ENCODE measurements around the gene KLHL29. TPM values are rescaled to one million over a fixed set of nuclear protein-coding genes. Genes with fewer than 3 reads are reported as not detected.
A peak's percentile ranks its signal among the peaks of the same experiment; 100 is the strongest.
"Not testable (repeated sequence)": the region's sequence is repeated elsewhere in the genome, so short reads cannot be mapped to it uniquely, and the experiment has no call there.

Gene KLHL29
- total RNA-seq (2014; rRNA removed): 3.2 and 5.2 TPM in 2 replicates
- 1.8 TPM for polyA plus RNA-seq (2012)

GRCh38 chr2:23384551-23385343, at the start of gene KLHL29:
Gene KLHL29, plus strand, starts transcription at chr2:23385179. Its CDS starts 177,018 bp downstream, at chr2:23562197.
- peak; percentile 52 for DNase-seq (ENCODE audit: low read depth)

DNA sequence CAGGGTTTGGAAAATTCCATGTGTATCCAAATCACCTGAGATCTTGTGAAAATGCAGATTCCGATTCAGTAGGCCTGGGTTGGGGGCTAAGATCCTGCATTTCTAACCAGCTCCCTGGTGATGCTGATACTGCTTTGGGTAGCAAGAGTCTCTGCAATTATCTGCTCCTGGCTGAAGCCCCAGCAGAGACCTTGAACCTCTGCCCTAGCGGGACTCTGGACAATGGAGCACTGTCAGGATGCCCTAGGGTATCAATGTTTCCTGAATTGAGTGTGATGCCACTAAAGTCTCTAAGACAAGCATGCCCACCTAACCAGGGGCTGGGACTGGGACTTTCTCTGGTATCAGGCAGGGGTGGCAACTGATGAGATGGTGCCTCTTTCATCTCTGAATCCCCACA, 49.4 kb upstream of the KLHL29 start:
- no peak for DNase-seq (ENCODE audit: low read depth)

- DNase-seq (ENCODE audit: low read depth): no peak
Measured at GRCh38 chr2:23342075-23342474, 42.9 kb upstream of the KLHL29 start.

DNA sequence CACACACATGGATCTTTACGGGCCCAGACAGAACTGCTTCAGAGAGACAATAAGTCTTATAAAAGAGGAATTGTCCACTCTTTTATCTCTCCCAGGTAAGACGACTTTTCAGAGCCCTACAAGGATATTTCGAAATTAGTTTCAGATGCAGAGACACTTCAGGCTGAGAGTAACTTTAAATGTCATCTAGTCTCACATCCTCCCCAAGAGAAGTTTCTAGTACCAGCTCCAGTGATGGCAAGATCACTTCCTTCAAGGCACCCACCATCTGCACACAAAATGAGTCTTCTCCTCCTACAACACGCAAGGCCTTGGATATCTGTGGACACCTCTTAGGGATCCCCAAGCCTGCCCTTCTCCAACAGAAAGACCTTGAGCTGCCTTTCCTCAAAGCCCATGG, 39.0 kb upstream of the KLHL29 start:
- no peak for DNase-seq (ENCODE audit: low read depth)

GRCh38 chr2:23346781-23347180, 38.2 kb upstream of the KLHL29 start:
- DNase-seq (ENCODE audit: low read depth): no peak

- no peak for DNase-seq (ENCODE audit: low read depth)
Measured at GRCh38 chr2:23347471-23348092, 37.4 kb upstream of the KLHL29 start.

GRCh38 chr2:23348093-23348481, 36.9 kb upstream of the KLHL29 start:
- DNase-seq (ENCODE audit: low read depth): not testable (repeated sequence)

DNA sequence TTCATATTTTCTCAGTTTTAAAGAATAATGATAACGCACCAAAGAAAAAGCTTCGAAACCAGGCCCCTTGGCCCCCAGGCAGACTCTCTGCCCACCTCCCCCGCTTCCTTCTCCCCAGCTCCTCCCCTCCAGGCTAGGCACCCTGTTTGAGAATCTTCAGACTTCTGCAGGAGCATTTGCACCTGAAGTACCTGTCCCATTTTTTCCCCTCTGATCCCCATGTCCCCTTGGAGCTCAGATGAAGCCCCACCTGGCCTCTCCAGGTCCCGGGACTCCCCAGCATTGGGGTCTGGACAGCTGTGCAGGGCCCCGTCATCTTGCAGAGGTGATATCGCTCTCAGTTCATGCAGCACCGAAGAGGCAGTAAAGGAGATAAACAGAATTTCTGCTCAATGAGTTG, 35.5 kb upstream of the KLHL29 start:
- no peak for DNase-seq (ENCODE audit: low read depth)

DNA sequence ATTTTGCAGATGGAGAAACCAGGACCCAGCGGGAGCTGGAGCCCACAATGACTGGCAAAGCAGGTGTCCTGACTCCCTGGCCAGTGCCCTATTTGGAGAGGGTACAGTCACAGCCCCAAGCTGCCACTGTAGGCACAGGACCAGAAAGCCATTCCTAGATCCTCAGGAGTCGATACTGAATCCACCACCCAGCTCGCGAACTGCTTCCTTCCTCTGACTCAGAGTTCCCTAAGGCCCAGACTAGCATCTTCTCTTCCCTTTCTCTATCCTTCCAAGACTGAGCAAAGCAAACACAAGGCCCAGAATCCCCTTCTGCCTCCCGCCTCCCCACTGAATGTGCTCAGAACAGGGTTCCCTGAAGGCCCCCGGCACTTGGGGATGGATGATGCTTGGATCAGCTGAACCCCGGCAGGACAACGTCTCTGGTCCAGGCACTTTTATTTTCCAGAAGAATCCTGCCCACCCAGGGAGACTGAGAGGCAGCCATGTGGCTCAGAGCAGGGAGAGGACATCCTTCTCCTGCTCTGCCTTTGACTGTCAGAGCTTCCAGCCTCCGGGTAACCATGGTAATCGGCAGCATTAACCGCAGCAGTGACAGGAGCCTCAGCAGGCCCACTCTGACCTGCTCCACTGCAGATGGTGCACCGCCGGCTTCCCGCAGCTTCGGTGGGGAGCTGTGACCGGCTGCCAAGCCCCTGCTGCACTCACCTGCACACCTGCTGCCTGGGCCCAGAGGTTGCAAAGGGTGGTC, 34.8 kb upstream of the KLHL29 start:
- no peak for DNase-seq (ENCODE audit: low read depth)

DNA sequence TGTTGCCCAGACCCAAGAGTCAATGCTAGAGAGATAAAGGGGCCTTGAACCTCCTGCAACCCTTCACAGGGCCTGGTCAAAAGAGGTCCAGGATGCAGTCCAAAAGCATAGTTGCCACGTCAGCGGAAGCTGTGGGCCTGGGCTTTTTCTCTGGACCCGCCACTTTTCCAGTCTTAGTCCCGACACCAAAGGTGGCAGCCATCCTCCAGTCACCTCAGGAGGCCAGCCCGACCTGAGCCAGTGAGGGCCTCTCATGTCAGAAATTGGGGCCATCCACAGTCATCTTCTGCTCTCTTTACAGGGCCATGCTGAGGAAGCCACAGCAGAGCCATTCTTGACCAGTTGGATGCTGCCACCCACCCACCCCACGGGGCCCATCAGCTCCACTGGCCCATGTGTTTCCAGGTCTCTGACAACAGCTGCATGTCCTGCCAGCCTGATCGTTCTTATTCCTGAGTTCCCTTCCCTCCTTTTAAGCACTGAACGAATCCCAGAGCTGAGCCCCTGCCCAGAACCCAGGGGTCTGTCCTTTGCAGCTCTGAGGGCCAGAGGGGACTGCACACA, 34.1 kb upstream of the KLHL29 start:
- no peak for DNase-seq (ENCODE audit: low read depth)

- DNase-seq (ENCODE audit: low read depth): peak; percentile 45
Measured at GRCh38 chr2:23351388-23352141, 33.4 kb upstream of the KLHL29 start.

DNA sequence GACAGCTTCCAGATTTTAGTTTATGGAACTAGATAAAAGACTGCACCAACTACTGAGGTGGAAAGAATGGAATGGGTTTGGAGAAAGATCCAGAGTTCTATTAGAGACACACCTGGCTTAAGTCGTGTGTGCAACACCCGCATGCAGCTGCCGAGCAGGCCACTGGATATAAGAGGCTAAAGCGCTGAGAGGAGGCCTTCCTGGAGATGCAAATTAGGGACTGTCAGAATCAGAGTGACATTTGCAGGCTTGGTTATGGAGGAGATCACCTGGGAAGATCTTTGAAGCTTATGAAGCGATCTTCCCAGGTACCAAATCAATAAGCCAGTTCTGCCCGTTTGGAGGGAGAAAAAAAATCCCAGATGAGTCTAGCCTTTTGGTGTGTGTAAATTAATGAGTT, 30.4 kb upstream of the KLHL29 start:
- DNase-seq (ENCODE audit: low read depth): no peak

DNA sequence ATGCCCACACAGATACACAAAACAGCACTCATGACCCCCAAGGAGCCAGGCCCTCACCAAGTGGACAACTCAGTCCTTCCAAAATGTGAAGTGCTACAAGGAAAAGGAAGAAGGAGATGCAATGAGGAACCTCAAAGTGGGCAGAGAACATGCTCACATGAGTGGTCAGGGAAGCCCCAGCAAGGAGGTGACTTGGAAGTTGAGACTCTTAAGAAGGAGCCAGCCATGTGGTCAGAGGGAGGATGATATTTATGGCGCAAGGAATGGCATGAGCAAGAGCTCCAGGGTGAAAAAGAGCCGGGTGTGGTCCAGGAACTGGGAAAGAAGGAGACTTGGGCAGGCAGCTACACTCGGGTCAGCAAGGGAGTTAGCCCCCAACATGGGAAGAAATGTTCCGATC, 30.0 kb upstream of the KLHL29 start:
- no peak for DNase-seq (ENCODE audit: low read depth)

- DNase-seq (ENCODE audit: low read depth): no peak
Measured at GRCh38 chr2:23356711-23357110, 28.3 kb upstream of the KLHL29 start.

GRCh38 chr2:23359631-23360567, 25.1 kb upstream of the KLHL29 start:
- no peak for DNase-seq (ENCODE audit: low read depth)

DNA sequence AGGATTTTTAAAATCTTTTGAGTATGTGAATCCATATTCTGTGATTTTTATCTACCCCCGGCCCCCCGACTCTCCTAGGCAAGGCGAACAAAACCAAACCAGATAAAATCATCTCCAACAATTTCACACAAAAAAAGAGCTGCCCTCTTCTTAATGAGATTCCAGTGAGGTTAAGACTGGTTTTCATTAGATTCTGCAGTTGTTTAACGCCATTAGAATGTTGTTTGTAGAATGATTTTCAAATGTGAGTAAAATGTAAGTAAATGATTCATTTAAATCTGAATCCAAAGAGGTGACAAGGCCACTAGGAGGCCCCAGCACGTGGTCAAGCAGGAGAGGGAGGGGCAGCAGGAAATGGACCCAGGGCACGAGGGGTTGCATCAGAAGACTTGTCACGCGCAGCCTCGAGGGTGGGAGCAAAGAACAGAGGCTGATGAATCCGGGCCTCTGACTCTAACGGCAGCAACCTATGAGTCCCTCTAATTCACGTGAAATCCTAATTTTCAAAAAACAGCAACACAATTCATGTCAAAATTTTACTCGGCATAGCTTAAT, 24.3 kb upstream of the KLHL29 start:
- no peak for DNase-seq (ENCODE audit: low read depth)

- DNase-seq (ENCODE audit: low read depth): no peak
Measured at GRCh38 chr2:23361152-23361551, 23.8 kb upstream of the KLHL29 start.

DNA sequence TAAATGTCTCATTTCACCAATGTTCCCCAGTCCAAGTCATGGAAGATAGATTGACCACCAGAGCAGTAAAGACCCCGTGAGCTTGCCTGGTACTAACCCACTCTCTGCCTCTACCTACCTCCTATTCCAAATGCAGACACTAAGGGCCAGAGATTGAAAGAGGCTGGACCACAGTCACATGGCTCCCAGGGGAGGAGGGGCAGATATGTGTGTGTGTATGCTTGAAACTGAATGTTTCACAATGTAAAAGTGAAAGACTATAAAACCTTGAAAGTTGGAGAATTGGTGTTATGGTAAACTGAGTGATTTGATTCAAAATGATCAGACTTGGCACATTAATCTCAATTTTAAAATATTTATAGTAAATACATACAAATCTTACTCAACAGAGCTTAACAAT, 21.7 kb upstream of the KLHL29 start:
- no peak for DNase-seq (ENCODE audit: low read depth)

DNA sequence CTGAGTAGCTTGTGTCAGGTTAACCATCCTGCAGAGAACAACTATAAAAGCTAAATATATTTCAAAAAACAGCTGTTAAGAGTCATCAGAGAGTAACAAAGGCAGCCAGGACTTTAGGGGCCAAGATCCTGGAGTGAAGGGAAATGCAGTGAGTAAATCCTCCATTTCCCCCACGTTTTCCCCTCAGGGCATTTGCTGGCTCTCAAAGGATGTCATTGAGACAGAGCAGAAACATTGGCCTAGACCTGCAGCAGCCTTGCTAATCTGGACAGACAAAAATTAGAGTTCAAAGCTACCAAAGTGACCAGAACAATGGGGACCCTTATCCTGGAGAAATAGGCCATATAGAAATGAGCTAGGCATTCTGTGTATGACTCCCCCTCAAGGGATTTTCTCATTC, 21.1 kb upstream of the KLHL29 start:
- peak; percentile 18 for DNase-seq (ENCODE audit: low read depth)

- no peak for DNase-seq (ENCODE audit: low read depth)
Measured at GRCh38 chr2:23366720-23367119, 18.3 kb upstream of the KLHL29 start.

Measured in LHCN-M2 (cell line).